ENCODE results near the gene RRP15. TPM values are rescaled to one million over a fixed set of nuclear protein-coding genes. Genes with fewer than 3 reads are reported as not detected.

The RRP15 gene
- total RNA-seq, 1 donor from 2014 or later: 3.7 TPM

DNA sequence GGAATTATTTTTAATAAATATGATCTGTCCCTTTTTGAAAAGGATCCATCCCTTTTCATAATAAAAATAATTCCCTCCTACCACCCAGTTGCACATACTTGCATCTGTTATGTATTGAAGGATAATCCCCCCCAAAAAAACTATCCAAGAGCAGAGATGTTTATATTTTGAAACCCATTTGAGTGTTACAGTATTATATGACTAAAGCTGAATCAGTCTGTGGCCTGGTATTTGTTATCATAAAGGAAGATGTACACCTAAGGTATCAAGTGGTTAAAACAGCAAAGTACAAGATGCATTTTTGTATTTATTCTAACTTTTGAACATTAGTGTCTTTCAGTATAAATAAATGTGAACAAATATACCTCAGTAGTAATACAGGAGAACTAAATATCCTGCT, 47.3 kb downstream of the RRP15 start:
- H3K36me3 ChIP-seq: no peaks in the 10 kb centered on the region
- no peak overlapping the region for H3K27ac ChIP-seq
- no peak overlapping the region for H3K4me3 ChIP-seq
- no peaks in the 10 kb centered on the region for H3K4me1 ChIP-seq
- TF ChIP-seq, protein P1, sequence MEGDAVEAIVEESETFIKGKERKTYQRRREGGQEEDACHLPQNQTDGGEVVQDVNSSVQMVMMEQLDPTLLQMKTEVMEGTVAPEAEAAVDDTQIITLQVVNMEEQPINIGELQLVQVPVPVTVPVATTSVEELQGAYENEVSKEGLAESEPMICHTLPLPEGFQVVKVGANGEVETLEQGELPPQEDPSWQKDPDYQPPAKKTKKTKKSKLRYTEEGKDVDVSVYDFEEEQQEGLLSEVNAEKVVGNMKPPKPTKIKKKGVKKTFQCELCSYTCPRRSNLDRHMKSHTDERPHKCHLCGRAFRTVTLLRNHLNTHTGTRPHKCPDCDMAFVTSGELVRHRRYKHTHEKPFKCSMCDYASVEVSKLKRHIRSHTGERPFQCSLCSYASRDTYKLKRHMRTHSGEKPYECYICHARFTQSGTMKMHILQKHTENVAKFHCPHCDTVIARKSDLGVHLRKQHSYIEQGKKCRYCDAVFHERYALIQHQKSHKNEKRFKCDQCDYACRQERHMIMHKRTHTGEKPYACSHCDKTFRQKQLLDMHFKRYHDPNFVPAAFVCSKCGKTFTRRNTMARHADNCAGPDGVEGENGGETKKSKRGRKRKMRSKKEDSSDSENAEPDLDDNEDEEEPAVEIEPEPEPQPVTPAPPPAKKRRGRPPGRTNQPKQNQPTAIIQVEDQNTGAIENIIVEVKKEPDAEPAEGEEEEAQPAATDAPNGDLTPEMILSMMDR (IDR thresholded peaks at IDR 0.05): no peak
- TF ChIP-seq POLR2A (IDR thresholded peaks at IDR 0.05) (no peak), POLR2AphosphoS5 (IDR thresholded peaks at IDR 0.05; ENCODE audit: insufficient read depth in 1 of 2, low read depth in 1 of 2) (no peak)
- H3K9me3 ChIP-seq: no peaks in the 10 kb centered on the region
- no peak for DNase-seq (ENCODE audit: extremely low spot score in 2 of 2)
- intact Hi-C loops (cut with DNase I): no loop called here
- H3K27me3 ChIP-seq: no peaks in the 10 kb centered on the region

DNA sequence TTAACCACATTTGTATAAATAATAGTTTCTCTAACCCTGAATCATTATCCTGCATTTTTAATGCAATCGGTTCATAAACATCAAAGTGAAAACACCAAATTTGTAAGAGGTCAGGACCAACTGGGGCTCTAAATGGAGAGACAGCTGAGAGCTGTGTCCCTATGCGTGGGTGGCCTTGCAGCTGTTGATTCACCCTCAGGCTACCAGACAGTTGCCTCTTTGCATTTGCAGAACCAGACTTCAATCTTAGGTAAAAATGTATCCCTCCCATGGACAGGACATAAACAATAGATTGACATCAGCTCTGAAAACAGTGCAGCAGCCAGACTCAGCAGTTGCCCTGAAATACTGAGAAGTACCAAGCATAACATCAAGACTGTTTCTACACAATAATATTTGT, 51.2 kb downstream of the RRP15 start:
- Histone ChIP-seq H3K4me3 (no peak overlapping the region), H3K27me3 (no peaks in the 10 kb centered on the region), H3K36me3 (no peaks in the 10 kb centered on the region), H3K27ac (no peak overlapping the region), H3K4me1 (no peaks in the 10 kb centered on the region), H3K9me3 (no peaks in the 10 kb centered on the region)
- intact Hi-C loops (cut with DNase I): no loop called here
- no peak for DNase-seq (ENCODE audit: extremely low spot score in 2 of 2)
- TF ChIP-seq, protein P1 (IDR thresholded peaks at IDR 0.05): no peak
- TF ChIP-seq POLR2AphosphoS5 (IDR thresholded peaks at IDR 0.05; ENCODE audit: insufficient read depth in 1 of 2, low read depth in 1 of 2) (no peak), POLR2A (IDR thresholded peaks at IDR 0.05) (no peak)

DNA sequence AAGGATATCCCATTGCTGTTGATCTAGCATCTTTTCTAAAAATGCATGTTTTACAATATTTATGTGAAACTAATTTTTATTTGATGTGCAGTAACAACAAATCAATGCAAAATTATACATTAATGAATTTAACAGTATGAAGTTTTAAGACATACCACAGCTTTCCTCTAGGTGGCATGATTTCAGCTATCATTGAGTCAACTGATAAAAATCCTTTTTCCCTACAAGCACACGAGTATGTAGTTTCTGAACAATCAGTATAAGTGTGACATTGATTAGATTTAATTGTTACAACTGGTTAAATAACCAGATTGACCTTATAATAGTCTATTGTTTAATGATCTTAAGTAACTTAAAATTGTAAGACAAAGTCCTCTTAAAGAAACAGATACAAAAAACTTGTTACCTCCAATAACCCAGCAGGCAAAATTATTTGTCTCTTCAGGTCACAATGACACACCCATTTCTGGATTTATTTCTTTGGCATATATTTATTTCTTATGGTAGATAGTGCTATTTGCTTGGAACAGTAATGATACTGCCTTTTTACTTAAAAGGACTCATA, 54.3 kb downstream of the RRP15 start:
- intact Hi-C loops (cut with DNase I): no loop called here
- peak in 1 of 2 donors; percentile 22 for TF ChIP-seq POLR2AphosphoS5 (IDR thresholded peaks at IDR 0.05; ENCODE audit: insufficient read depth in 1 of 2, low read depth in 1 of 2)
- no peak for TF ChIP-seq POLR2A (IDR thresholded peaks at IDR 0.05)
- TF ChIP-seq, protein P1 (IDR thresholded peaks at IDR 0.05): peak; percentile 29 to 79 (median 54)

DNA sequence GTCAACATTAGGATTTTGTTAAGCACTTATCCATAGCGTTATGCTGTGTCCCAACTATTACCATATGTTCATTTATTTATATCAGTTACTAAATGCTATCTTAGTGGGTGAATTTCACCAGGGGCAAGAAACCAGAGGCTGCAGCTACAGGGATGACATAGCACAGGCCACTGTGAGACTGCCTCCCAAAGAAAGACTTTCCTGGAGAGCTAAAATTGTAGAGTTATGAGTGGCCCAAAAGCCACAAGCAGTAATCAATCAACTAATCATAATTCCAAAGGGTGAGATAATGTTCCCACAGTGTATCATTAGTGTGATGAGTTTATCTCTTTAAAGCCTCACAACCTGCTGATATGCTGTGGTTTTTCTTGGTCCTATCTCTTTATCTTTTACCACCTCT, 56.2 kb downstream of the RRP15 start:
- H3K36me3 ChIP-seq: no peaks in the 10 kb centered on the region
- TF ChIP-seq POLR2AphosphoS5 (IDR thresholded peaks at IDR 0.05; ENCODE audit: insufficient read depth in 1 of 2, low read depth in 1 of 2) (no peak), POLR2A (IDR thresholded peaks at IDR 0.05) (no peak)
- TF ChIP-seq, protein P1 (IDR thresholded peaks at IDR 0.05): no peak
- no peak overlapping the region for H3K4me3 ChIP-seq
- intact Hi-C loops (cut with DNase I): loop anchor here (10.0 kb wide), 1 partner anchor 323 kb away; no protein-coding TSS in a partner anchor
- peaks cover 8% of the 10 kb centered on the region for H3K4me1 ChIP-seq
- DNase-seq (ENCODE audit: extremely low spot score in 2 of 2): no peak
- no peaks in the 10 kb centered on the region for H3K27me3 ChIP-seq
- H3K27ac ChIP-seq: no peak overlapping the region
- no peaks in the 10 kb centered on the region for H3K9me3 ChIP-seq

More for the DNA sequence above, 54.3 kb downstream of the RRP15 start:
- H3K36me3 ChIP-seq: no peaks in the 10 kb centered on the region
- no peaks in the 10 kb centered on the region for H3K27me3 ChIP-seq
- no peaks in the 10 kb centered on the region for H3K9me3 ChIP-seq
- H3K4me1 ChIP-seq: peaks cover under 1% of the 10 kb centered on the region
- DNase-seq (ENCODE audit: extremely low spot score in 2 of 2): no peak
- H3K27ac ChIP-seq: no peak overlapping the region
- no peak overlapping the region for H3K4me3 ChIP-seq

DNA sequence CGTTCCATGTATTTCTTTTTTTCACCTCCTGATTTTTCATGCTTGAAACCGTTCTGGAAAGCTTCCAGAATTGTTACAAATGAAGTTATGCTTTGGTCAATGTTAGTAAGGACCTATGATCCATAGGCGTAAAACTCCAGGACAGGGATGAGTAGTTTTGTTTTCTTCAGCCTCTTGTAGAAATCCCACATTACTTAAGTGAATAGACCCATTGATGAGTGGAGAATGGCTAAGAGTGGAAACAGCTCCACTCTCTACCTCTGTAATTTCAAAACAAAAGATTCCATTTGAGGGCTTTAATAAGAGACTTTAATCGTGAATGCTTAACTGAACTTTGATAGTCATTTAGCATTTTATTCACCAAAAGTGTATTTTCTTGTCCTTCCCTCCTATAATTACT, 57.0 kb downstream of the RRP15 start:
- Histone ChIP-seq H3K4me3 (no peak overlapping the region), H3K36me3 (no peaks in the 10 kb centered on the region), H3K9me3 (no peaks in the 10 kb centered on the region), H3K27me3 (no peaks in the 10 kb centered on the region), H3K27ac (no peak overlapping the region), H3K4me1 (peaks cover 8% of the 10 kb centered on the region)
- intact Hi-C loops (cut with DNase I): loop anchor here (10.0 kb wide), 1 partner anchor 323 kb away; no protein-coding TSS in a partner anchor
- no peak for DNase-seq (ENCODE audit: extremely low spot score in 2 of 2)
- TF ChIP-seq, protein P1 (IDR thresholded peaks at IDR 0.05): no peak
- TF ChIP-seq POLR2AphosphoS5 (IDR thresholded peaks at IDR 0.05; ENCODE audit: insufficient read depth in 1 of 2, low read depth in 1 of 2) (no peak), POLR2A (IDR thresholded peaks at IDR 0.05) (no peak)

Measured in vagina (tissue), 2 donors.